DMS 273 treated with DMSO at 0.1 percent for 48 hours (cell line): ENCODE results near the gene GUCY1A1.

ENCODE experiments used
- DNase-seq: peaks from one replicate; lab custom pipeline; 2025; lab: John Stamatoyannopoulos, UW

GUCY1A1 gene

GRCh38 chr4:155777971-155778735, 111.5 kb downstream of the GUCY1A1 start:
- no peak for DNase-seq

DNA sequence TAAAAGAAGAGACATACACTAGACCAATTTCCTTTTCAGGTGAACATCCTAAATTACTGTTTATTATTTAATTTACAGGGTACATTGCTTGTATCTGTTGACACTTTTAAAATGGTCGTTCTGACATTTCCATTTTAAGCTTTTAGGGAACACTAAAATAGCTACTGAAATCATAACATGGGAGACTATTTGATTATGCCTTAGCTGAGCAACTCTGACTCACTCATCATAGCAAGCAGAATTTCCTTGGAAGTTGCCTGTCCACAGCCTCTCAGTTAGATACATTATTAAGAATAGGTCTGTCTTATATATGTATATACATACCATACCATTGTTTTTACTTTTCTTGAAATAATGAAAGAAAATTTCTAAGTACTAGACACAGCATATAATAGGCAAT, 114.1 kb downstream of the GUCY1A1 start:
- no peak for DNase-seq

- no peak for DNase-seq
Measured at GRCh38 chr4:155781249-155781831, 114.7 kb downstream of the GUCY1A1 start.
